ENCODE data around the gene HLCS. TPM values are rescaled to one million over a fixed set of nuclear protein-coding genes. Genes with fewer than 3 reads are reported as not detected.

Gene HLCS
- total RNA-seq, 6 experiments from 2014 or later, result 20.3 to 24.5 (median 22.2) TPM

- H3K4me1 Mint-ChIP-seq (ENCODE audit: low read depth), result peaks cover 17% of the 10 kb centered on the region
- H3K27me3 Mint-ChIP-seq (ENCODE audit: insufficient read depth), result no peaks in the 10 kb centered on the region
- H3K36me3 Mint-ChIP-seq (ENCODE audit: low read depth), result peaks cover 27% of the 10 kb centered on the region
- DNase-seq, result no peak
- no peak overlapping the region for H3K27ac Mint-ChIP-seq
- H3K4me3 Mint-ChIP-seq, result no peak overlapping the region
- H3K9me3 Mint-ChIP-seq, result peaks cover 16% of the 10 kb centered on the region
- no peak for TF ChIP-seq CTCF (IDR thresholded peaks at IDR 0.05)
Measured at GRCh38 chr21:36798491-36798890, 168.0 kb downstream of the HLCS start.

GRCh38 chr21:36796070-36796469 lies 170.4 kb downstream of the HLCS start:
- no peak overlapping the region for H3K27ac Mint-ChIP-seq
- DNase-seq, result no peak
- no peaks in the 10 kb centered on the region for H3K27me3 Mint-ChIP-seq (ENCODE audit: insufficient read depth)
- H3K4me3 Mint-ChIP-seq, result no peak overlapping the region
- peaks cover 16% of the 10 kb centered on the region for H3K9me3 Mint-ChIP-seq
- H3K4me1 Mint-ChIP-seq (ENCODE audit: low read depth), result peaks cover 26% of the 10 kb centered on the region
- no peak for TF ChIP-seq CTCF (IDR thresholded peaks at IDR 0.05)
- peaks cover 27% of the 10 kb centered on the region for H3K36me3 Mint-ChIP-seq (ENCODE audit: low read depth)

- peak; percentile 14 for DNase-seq
- Mint-ChIP-seq H3K4me3 (no peak overlapping the region), H3K4me1 (ENCODE audit: low read depth) (peaks cover 18% of the 10 kb centered on the region), H3K36me3 (ENCODE audit: low read depth) (peaks cover 12% of the 10 kb centered on the region), H3K27ac (no peak overlapping the region), H3K27me3 (ENCODE audit: insufficient read depth) (no peaks in the 10 kb centered on the region), H3K9me3 (peaks cover 16% of the 10 kb centered on the region)
- TF ChIP-seq CTCF (IDR thresholded peaks at IDR 0.05), result no peak
Measured at GRCh38 chr21:36792505-36792967, 173.9 kb downstream of the HLCS start.

GRCh38 chr21:36791695-36792470 lies 174.6 kb downstream of the HLCS start:
- Mint-ChIP-seq H3K27me3 (ENCODE audit: insufficient read depth) (no peaks in the 10 kb centered on the region), H3K4me1 (ENCODE audit: low read depth) (peaks cover 18% of the 10 kb centered on the region)

GRCh38 chr21:36791180-36791579 lies 175.3 kb downstream of the HLCS start:
- DNase-seq, result no peak
- H3K27ac Mint-ChIP-seq, result no peak overlapping the region
- H3K4me1 Mint-ChIP-seq (ENCODE audit: low read depth), result peaks cover 18% of the 10 kb centered on the region
- no peak overlapping the region for H3K4me3 Mint-ChIP-seq
- H3K36me3 Mint-ChIP-seq (ENCODE audit: low read depth), result peaks cover 12% of the 10 kb centered on the region
- peaks cover 10% of the 10 kb centered on the region for H3K9me3 Mint-ChIP-seq
- no peak for TF ChIP-seq CTCF (IDR thresholded peaks at IDR 0.05)
- no peaks in the 10 kb centered on the region for H3K27me3 Mint-ChIP-seq (ENCODE audit: insufficient read depth)

More at GRCh38 chr21:36791695-36792470, 174.6 kb downstream of the HLCS start:
- no peak for DNase-seq
- Mint-ChIP-seq H3K9me3 (peaks cover 16% of the 10 kb centered on the region), H3K27ac (no peak overlapping the region), H3K4me3 (no peak overlapping the region), H3K36me3 (ENCODE audit: low read depth) (peaks cover 12% of the 10 kb centered on the region)
- TF ChIP-seq CTCF (IDR thresholded peaks at IDR 0.05), result no peak

Data from HFFc6 (cell line).